Activated CD8-positive, alpha-beta T cell treated with anti-CD3 and anti-CD28 coated beads for 36 hours (primary cell): ENCODE results near the gene GRM8. TPM values are rescaled to one million over a fixed set of nuclear protein-coding genes. Genes with fewer than 3 reads are reported as not detected.

Source experiments
- ATAC-seq: fragments of 200-7000 bp; cut with Tn5 transposase; one replicate; pipeline ENCODE4 v1.10.0; 2021; ENCODE audit warnings: mild to moderate bottlenecking, moderate library complexity
- CTCF ChIA-PET: fragments of 350-600 bp; sonication (Branson Sonifier 250); formaldehyde crosslinking; loops from one replicate; lab custom pipeline; 2021; ENCODE audit warnings: antibody characterized with exemption; lab: Charles Lee
- POLR2A ChIA-PET: fragments of 350-600 bp; sonication (Branson Sonifier 250); formaldehyde crosslinking; loops from one replicate; lab custom pipeline; 2021; ENCODE audit warnings: antibody characterized with exemption; lab: Charles Lee
- DNase-seq: peaks from one replicate; pipeline ENCODE4 v3.0.0-alpha.2; 2020
- H3K27ac Mint-ChIP-seq: one replicate; pipeline ENCODE4 v1.8.0; 2021; ENCODE audit warnings: mild to moderate bottlenecking, mixed read lengths
- H3K27me3 Mint-ChIP-seq: one replicate; pipeline ENCODE4 v1.8.0; 2021; ENCODE audit warnings: mixed read lengths
- H3K36me3 Mint-ChIP-seq: one replicate; pipeline ENCODE4 v1.8.0; 2021; ENCODE audit warnings: low read depth, mixed read lengths
- H3K4me1 Mint-ChIP-seq: one replicate; pipeline ENCODE4 v1.8.0; 2021; ENCODE audit warnings: low read depth, mixed read lengths
- H3K4me3 Mint-ChIP-seq: one replicate; pipeline ENCODE4 v1.8.0; 2021; ENCODE audit warnings: mild to moderate bottlenecking, moderate library complexity, mixed read lengths
- H3K9me3 Mint-ChIP-seq: one replicate; pipeline ENCODE4 v1.8.0; 2021; ENCODE audit warnings: mixed read lengths
- CTCF ChIP-seq: fragments of 200-600 bp; IDR thresholded peaks from one replicate; pipeline ENCODE4 v1.8.0; 2022; ENCODE audit warnings: antibody characterized with exemption, mild to moderate bottlenecking
- intact Hi-C: fragments of 100-400 bp; cut with micrococcal nuclease; formaldehyde crosslinking; loops from one replicate; pipeline ENCODE4 v1.10.0; 2022
- total RNA-seq, 2 experiments: library from RNA; stranded (reverse); gene quantifications; one replicate each; pipeline ENCODE4 v1.2.3, GENCODE V29; 2021

The GRM8 gene
- total RNA-seq, 2 experiments from 2014 or later, result not detected

GRCh38 chr7:127154101-127154500 lies 98.6 kb downstream of the GRM8 start:
- no peak for ATAC-seq
- Mint-ChIP-seq H3K9me3 (no peaks in the 10 kb centered on the region), H3K4me3 (no peak overlapping the region), H3K27me3 (peaks cover 13% of the 10 kb centered on the region), H3K4me1 (no peaks in the 10 kb centered on the region), H3K36me3 (no peaks in the 10 kb centered on the region), H3K27ac (no peak overlapping the region)
- POLR2A ChIA-PET, result no interaction called here
- CTCF ChIA-PET, result no interaction called here
- no peak for TF ChIP-seq CTCF
- DNase-seq, result no peak
- intact Hi-C loops, result no loop called here

GRCh38 chr7:127153315-127153714 lies 99.4 kb downstream of the GRM8 start:
- no peak overlapping the region for H3K4me3 Mint-ChIP-seq
- ChIA-PET CTCF (no interaction called here), POLR2A (interaction anchor here (0.9 kb wide), 1 partner anchor 16 kb away, joined by 3 read pairs; no protein-coding TSS in a partner anchor)
- no peak overlapping the region for H3K27ac Mint-ChIP-seq
- H3K4me1 Mint-ChIP-seq, result no peaks in the 10 kb centered on the region
- no peak for TF ChIP-seq CTCF
- H3K9me3 Mint-ChIP-seq, result no peaks in the 10 kb centered on the region
- peaks cover 13% of the 10 kb centered on the region for H3K27me3 Mint-ChIP-seq
- intact Hi-C loops, result no loop called here
- ATAC-seq (no peak), DNase-seq (no peak)
- H3K36me3 Mint-ChIP-seq, result no peaks in the 10 kb centered on the region

- intact Hi-C loops, result no loop called here
- CTCF ChIA-PET, result no interaction called here
- no peak for DNase-seq
- H3K27ac Mint-ChIP-seq, result no peak overlapping the region
- H3K9me3 Mint-ChIP-seq, result no peaks in the 10 kb centered on the region
- no peak overlapping the region for H3K4me3 Mint-ChIP-seq
- no peak for TF ChIP-seq CTCF
- POLR2A ChIA-PET, result interaction anchor here (0.9 kb wide), 1 partner anchor 17 kb away, joined by 3 read pairs; no protein-coding TSS in a partner anchor
- ATAC-seq, result no peak
- H3K4me1 Mint-ChIP-seq, result no peaks in the 10 kb centered on the region
- peaks cover 16% of the 10 kb centered on the region for H3K27me3 Mint-ChIP-seq
- no peaks in the 10 kb centered on the region for H3K36me3 Mint-ChIP-seq
Measured at GRCh38 chr7:127152423-127152822, 100.3 kb downstream of the GRM8 start.

GRCh38 chr7:127151379-127151778 lies 101.4 kb downstream of the GRM8 start:
- Mint-ChIP-seq H3K36me3 (no peaks in the 10 kb centered on the region), H3K27me3 (peaks cover 22% of the 10 kb centered on the region), H3K4me3 (no peak overlapping the region), H3K9me3 (no peaks in the 10 kb centered on the region), H3K27ac (no peak overlapping the region), H3K4me1 (no peaks in the 10 kb centered on the region)
- ATAC-seq (no peak), DNase-seq (no peak)
- intact Hi-C loops, result no loop called here
- POLR2A ChIA-PET, result no interaction called here
- CTCF ChIA-PET, result no interaction called here
- TF ChIP-seq CTCF, result no peak

GRCh38 chr7:127150543-127150942 lies 102.2 kb downstream of the GRM8 start:
- H3K9me3 Mint-ChIP-seq, result no peaks in the 10 kb centered on the region
- no peaks in the 10 kb centered on the region for H3K36me3 Mint-ChIP-seq
- H3K27ac Mint-ChIP-seq, result no peak overlapping the region
- DNase-seq (no peak), ATAC-seq (no peak)
- intact Hi-C loops, result no loop called here
- TF ChIP-seq CTCF, result no peak
- CTCF ChIA-PET, result no interaction called here
- H3K4me3 Mint-ChIP-seq, result no peak overlapping the region
- POLR2A ChIA-PET, result interaction anchor here (0.6 kb wide), 1 partner anchor 12 kb away, joined by 3 read pairs; no protein-coding TSS in a partner anchor
- peaks cover 24% of the 10 kb centered on the region for H3K27me3 Mint-ChIP-seq
- H3K4me1 Mint-ChIP-seq, result no peaks in the 10 kb centered on the region
